HCT116 (cell line): ENCODE results near the gene TM9SF1. TPM values are rescaled to one million over a fixed set of nuclear protein-coding genes. Genes with fewer than 3 reads are reported as not detected.
"Not testable (repeated sequence)": the region's sequence is repeated elsewhere in the genome, so short reads cannot be mapped to it uniquely, and the experiment has no call there.

ENCODE experiments used
- ATAC-seq: fragments of 200-7000 bp; cut with Tn5 transposase; 2 replicates; pipeline ENCODE4 v1.9.1; 2020; ENCODE audit warnings: mild to moderate bottlenecking, moderate library complexity
- BruUV-seq: library from RNA; stranded (reverse); fragments of 400-500 nt; replicated peaks from 2 replicates; lab custom pipeline; 2021; lab: Mats Ljungman, UMichigan
- CTCF ChIA-PET: fragments of 300-600 bp; sonication (Branson Sonifier 250); formaldehyde crosslinking; loops from one replicate; lab custom pipeline; 2021; ENCODE audit warnings: antibody characterized with exemption; lab: Charles Lee
- POLR2A ChIA-PET: fragments of 300-600, 350-600 bp; sonication (Branson Sonifier 250); formaldehyde crosslinking; loops from one replicate; lab custom pipeline; 2021; ENCODE audit warnings: antibody characterized with exemption; lab: Charles Lee
- RAD21 ChIA-PET, 2 experiments: fragments of 300-600 bp; sonication (Branson Sonifier 250); formaldehyde crosslinking; loops; one replicate each; lab custom pipeline; 2023; ENCODE audit warnings: low total read pairs in 2 of 2; ENCODE audit not compliant: uncharacterized antibody in 2 of 2, unreplicated experiment in 2 of 2, low non-redundant PET in 1 of 2; lab: Charles Lee
- DNase-seq: peaks from one replicate; pipeline ENCODE4 v3.0.0-alpha.2; 2010; ENCODE audit warnings: low read depth, low spot score
- H2AFZ ChIP-seq: fragments of 200-600 bp; shearing (Covaris generic), sonication (generic); 2 replicates; pipeline ENCODE4 v1.6.1; 2017; ENCODE audit warnings: low read depth, mixed run types, mixed read lengths, antibody characterized with exemption, low read length; ENCODE audit not compliant: poor library complexity, severe bottlenecking
- H3K27ac ChIP-seq: 2 replicates; pipeline ENCODE4 v1.5.1; 2012; ENCODE audit warnings: low read depth, low read length
- H3K27me3 ChIP-seq: fragments of 200-600 bp; sonication (generic); 2 replicates; pipeline ENCODE4 v1.6.1; 2016; ENCODE audit warnings: mixed run types, low read length, mixed read lengths; ENCODE audit not compliant: insufficient read depth
- H3K36me3 ChIP-seq, 2 experiments: fragments of 200-500 bp in 1 of 2; fragments of 200-600 bp in 1 of 2; sonication (Bioruptor generic) in 1 of 2; sonication (generic) in 1 of 2; 2 replicates each; pipeline versions ENCODE4 v1.5.1 to v1.6.1; 2014 to 2016; ENCODE audit warnings: low read length in 2 of 2, inconsistent platforms in 1 of 2, mixed read lengths in 1 of 2, mixed run types in 1 of 2; ENCODE audit not compliant: insufficient read depth in 2 of 2, control insufficient read depth in 1 of 2
- H3K4me1 ChIP-seq, 2 experiments: fragments of 200-600 bp in 1 of 2; sonication (generic) in 1 of 2; 2 replicates each; pipeline versions ENCODE4 v1.5.1 to v1.6.1; 2012 to 2017; ENCODE audit warnings: low read length in 2 of 2, inconsistent platforms in 1 of 2, mild to moderate bottlenecking in 1 of 2, mixed read lengths in 1 of 2, mixed run types in 1 of 2, moderate library complexity in 1 of 2; ENCODE audit not compliant: insufficient read depth in 2 of 2, control insufficient read depth in 1 of 2
- H3K4me2 ChIP-seq: fragments of 200-600 bp; sonication (generic); 2 replicates; pipeline ENCODE4 v1.6.1; 2017; ENCODE audit warnings: mixed run types, low read length, mixed read lengths
- H3K4me3 ChIP-seq, 2 experiments: fragments of 200-600 bp in 1 of 2; sonication (generic) in 1 of 2; replicated peaks in 1 of 2; 2 replicates each; pipeline ENCODE4 v1.5.1; 2011 to 2016; ENCODE audit warnings: low read length in 2 of 2, control low read depth in 1 of 2, low read depth in 1 of 2, mild to moderate bottlenecking in 1 of 2, mixed read lengths in 1 of 2, mixed run types in 1 of 2
- H3K79me2 ChIP-seq: fragments of 200-600 bp; sonication (generic); 2 replicates; pipeline ENCODE4 v1.6.1; 2017; ENCODE audit warnings: mild to moderate bottlenecking, mixed run types, low read length, moderate library complexity, mixed read lengths; ENCODE audit not compliant: insufficient read depth
- H3K9ac ChIP-seq: fragments of 200-600 bp; sonication (generic); 2 replicates; pipeline ENCODE4 v1.6.1; 2016; ENCODE audit warnings: low read length, mixed read lengths
- H3K9me2 ChIP-seq: fragments of 200-600 bp; sonication (generic), shearing (Covaris generic); 2 replicates; pipeline ENCODE4 v1.6.1; 2017; ENCODE audit warnings: mixed run types, mild to moderate bottlenecking, moderate library complexity; ENCODE audit not compliant: insufficient read depth
- H3K9me3 ChIP-seq, 2 experiments: fragments of 200-500 bp in 1 of 2; fragments of 200-600 bp in 1 of 2; sonication (Bioruptor generic) in 1 of 2; sonication (generic) in 1 of 2; 2 replicates each; pipeline ENCODE4 v1.6.1; 2014 to 2017; ENCODE audit warnings: low read length in 2 of 2, mixed read lengths in 2 of 2, inconsistent platforms in 1 of 2, low read depth in 1 of 2, mild to moderate bottlenecking in 1 of 2, mixed run types in 1 of 2, moderate library complexity in 1 of 2; ENCODE audit not compliant: control insufficient read depth in 1 of 2, insufficient read depth in 1 of 2
- H4K20me1 ChIP-seq: fragments of 200-600 bp; sonication (generic), shearing (Covaris generic); 2 replicates; pipeline ENCODE4 v1.6.1; 2017; ENCODE audit warnings: mixed run types, mild to moderate bottlenecking, moderate library complexity; ENCODE audit not compliant: insufficient read depth
- EGR1 ChIP-seq: IDR thresholded peaks from 2 replicates; pipeline ENCODE4 v1.6.1; 2012; ENCODE audit warnings: low read depth
- ZFX ChIP-seq: fragments of 450-650 bp; IDR thresholded peaks from 2 replicates; pipeline ENCODE4 v1.6.1; 2017
- ZNF274 ChIP-seq: fragments of 200-500 bp; sonication (Bioruptor generic); IDR thresholded peaks from 2 replicates; pipeline ENCODE4 v1.6.1; 2014; ENCODE audit warnings: mild to moderate bottlenecking, low read depth, low read length, inconsistent platforms
- intact Hi-C: fragments of 100-400 bp; cut with micrococcal nuclease; formaldehyde crosslinking; loops from 2 replicates; pipeline ENCODE4 v1.10.0; 2022
- total RNA-seq: library from RNA; stranded (reverse); gene quantifications from one replicate; pipeline ENCODE4 v1.2.1, GENCODE V29; 2021; ENCODE audit not compliant: unreplicated experiment
- TF ChIP-seq, protein P1 (sequence below): IDR thresholded peaks from 2 replicates; pipeline ENCODE4 v1.6.1; 2012; ENCODE audit warnings: low read depth

The TM9SF1 gene
- total RNA-seq, 1 experiment from 2014 or later: 35.2 TPM

DNA sequence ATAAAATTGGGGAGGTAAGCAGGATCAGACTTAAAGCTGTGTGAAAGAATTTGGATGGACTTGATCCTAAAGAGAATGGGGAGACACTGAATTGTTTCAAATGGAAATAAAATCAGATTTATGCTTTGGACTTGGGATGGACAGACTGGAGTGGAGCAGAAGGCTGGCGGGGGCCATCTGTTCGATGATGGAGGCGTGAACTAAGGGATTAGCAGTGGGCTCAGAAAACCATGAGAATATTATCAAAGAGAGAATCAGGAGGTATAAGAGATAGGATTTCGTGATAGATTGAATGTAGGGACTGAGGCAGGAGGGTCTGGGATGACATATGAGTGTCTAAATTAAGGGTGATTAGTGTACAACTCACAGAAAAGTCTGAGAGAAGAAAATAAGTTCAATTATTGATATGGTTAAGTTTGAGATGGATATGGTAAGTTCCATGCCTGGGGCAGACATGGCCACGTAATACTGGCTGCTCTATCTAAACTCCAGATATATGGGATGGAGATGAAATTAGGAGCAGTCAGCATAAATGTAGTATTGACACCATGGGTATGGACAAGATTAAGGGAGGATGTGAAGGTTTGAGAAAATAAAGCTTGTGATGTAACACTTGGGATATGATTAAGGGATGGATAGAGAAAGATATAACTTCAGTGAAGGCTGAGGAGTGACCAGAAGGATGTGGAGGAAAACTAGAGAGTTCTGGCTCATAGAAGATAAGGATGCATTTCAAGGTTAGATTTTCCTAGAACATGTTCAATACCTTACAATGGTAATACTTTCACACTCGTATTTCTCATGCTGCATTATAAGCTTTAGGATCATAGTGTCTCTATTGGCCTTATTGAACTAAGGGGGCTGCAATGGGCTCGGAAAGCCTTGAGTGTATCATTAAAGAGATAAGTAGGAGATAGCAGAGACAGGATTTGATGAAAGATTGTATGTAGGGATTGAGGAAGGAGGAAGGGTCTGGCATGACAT lies 9.2 kb upstream of the TM9SF1 start (continued):
- TF ChIP-seq, protein P1, sequence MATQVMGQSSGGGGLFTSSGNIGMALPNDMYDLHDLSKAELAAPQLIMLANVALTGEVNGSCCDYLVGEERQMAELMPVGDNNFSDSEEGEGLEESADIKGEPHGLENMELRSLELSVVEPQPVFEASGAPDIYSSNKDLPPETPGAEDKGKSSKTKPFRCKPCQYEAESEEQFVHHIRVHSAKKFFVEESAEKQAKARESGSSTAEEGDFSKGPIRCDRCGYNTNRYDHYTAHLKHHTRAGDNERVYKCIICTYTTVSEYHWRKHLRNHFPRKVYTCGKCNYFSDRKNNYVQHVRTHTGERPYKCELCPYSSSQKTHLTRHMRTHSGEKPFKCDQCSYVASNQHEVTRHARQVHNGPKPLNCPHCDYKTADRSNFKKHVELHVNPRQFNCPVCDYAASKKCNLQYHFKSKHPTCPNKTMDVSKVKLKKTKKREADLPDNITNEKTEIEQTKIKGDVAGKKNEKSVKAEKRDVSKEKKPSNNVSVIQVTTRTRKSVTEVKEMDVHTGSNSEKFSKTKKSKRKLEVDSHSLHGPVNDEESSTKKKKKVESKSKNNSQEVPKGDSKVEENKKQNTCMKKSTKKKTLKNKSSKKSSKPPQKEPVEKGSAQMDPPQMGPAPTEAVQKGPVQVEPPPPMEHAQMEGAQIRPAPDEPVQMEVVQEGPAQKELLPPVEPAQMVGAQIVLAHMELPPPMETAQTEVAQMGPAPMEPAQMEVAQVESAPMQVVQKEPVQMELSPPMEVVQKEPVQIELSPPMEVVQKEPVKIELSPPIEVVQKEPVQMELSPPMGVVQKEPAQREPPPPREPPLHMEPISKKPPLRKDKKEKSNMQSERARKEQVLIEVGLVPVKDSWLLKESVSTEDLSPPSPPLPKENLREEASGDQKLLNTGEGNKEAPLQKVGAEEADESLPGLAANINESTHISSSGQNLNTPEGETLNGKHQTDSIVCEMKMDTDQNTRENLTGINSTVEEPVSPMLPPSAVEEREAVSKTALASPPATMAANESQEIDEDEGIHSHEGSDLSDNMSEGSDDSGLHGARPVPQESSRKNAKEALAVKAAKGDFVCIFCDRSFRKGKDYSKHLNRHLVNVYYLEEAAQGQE: no peak
- TF ChIP-seq EGR1: no peak
- no peak for TF ChIP-seq ZFX
- TF ChIP-seq ZNF274: no peak

DNA sequence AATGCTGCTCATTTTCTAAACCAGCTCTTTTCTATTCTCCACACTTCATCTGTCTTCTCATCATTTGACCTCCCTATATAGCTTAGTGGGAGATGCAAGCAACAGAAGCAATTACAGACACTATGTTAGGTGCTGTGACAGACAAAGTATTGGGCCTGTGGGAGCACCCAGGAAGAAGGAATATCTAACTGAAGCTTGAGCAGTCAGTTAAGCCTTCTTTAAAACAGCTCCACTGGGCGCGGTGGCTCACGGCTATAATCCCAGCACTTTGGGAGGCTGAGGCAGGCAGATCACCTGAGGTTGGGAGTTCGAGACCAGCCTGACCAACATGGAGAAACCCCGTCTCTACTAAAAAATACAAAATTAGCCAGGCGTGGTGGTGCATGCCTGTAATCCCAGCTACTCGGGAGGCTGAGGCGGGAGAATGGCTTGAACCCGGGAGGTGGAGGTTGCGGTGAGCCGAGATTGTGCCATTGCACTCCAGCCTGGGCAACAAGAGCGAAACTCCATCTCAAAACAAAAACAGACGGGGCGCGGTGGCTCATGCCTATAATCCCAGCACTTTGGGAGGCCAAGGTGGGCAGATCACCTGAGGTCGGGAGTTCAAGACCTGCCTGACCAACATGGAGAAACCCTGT lies 8.1 kb upstream of the TM9SF1 start:
- H3K27ac ChIP-seq, H3K9me2 ChIP-seq, H4K20me1 ChIP-seq, H3K4me3 ChIP-seq, H3K79me2 ChIP-seq, H3K4me1 ChIP-seq, BruUV-seq, RAD21 ChIA-PET, POLR2A ChIA-PET, H3K9ac ChIP-seq, CTCF ChIA-PET, intact Hi-C loops, DNase-seq, H2AFZ ChIP-seq, H3K4me2 ChIP-seq, H3K27me3 ChIP-seq, ATAC-seq: not testable (repeated sequence)
- peaks cover 3 to 35% of the 10 kb centered on the region in 2 experiments for H3K36me3 ChIP-seq
- peaks cover 3 to 10% of the 10 kb centered on the region in 2 experiments; a peak in 1 of 4 replicates for H3K9me3 ChIP-seq

DNA sequence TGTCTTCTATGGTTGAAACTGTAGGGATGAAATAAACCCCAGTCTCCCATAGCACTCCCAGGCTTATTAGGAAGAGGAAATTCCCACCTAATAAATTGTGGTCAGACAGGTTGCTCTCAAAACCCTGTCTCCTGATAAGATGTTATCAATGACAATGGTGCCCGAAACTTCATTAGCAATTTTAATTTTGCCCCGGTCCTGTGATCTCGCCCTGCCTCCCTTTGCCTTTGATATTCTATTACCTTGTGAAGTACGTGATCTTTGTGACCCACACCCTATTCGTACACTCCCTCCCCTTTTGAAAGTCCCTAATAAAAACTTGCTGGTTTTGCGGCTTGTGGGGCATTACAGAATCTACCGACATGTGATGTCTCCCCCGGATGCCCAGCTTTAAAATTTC lies 7.3 kb upstream of the TM9SF1 start:
- H3K9me2 ChIP-seq, POLR2A ChIA-PET, BruUV-seq, intact Hi-C loops, H3K27me3 ChIP-seq, H3K4me3 ChIP-seq, H3K27ac ChIP-seq, H3K4me2 ChIP-seq, DNase-seq, H3K9ac ChIP-seq, H3K4me1 ChIP-seq, CTCF ChIA-PET, RAD21 ChIA-PET, H3K79me2 ChIP-seq, H2AFZ ChIP-seq, ATAC-seq, H4K20me1 ChIP-seq: not testable (repeated sequence)
- Histone ChIP-seq H3K9me3 (peaks cover 3 to 10% of the 10 kb centered on the region in 2 experiments; a peak in 1 of 4 replicates), H3K36me3 (peaks cover 3 to 35% of the 10 kb centered on the region in 2 experiments)
